Tongue (tissue), 2 donors: ENCODE measurements around the gene PPFIA4. TPM values are rescaled to one million over a fixed set of nuclear protein-coding genes. Genes with fewer than 3 reads are reported as not detected.

Source experiments
- DNase-seq: peaks from one replicate; pipeline ENCODE4 v3.0.0-alpha.2; 2015
- total RNA-seq: library from RNA; depleted of rRNA; stranded (reverse); fragments of >200 nt; gene quantifications from one replicate; pipeline ENCODE4 v1.2.3, GENCODE V29; 2014

PPFIA4 gene
- total RNA-seq, 1 donor from 2014 or later, result 39.8 TPM

DNA sequence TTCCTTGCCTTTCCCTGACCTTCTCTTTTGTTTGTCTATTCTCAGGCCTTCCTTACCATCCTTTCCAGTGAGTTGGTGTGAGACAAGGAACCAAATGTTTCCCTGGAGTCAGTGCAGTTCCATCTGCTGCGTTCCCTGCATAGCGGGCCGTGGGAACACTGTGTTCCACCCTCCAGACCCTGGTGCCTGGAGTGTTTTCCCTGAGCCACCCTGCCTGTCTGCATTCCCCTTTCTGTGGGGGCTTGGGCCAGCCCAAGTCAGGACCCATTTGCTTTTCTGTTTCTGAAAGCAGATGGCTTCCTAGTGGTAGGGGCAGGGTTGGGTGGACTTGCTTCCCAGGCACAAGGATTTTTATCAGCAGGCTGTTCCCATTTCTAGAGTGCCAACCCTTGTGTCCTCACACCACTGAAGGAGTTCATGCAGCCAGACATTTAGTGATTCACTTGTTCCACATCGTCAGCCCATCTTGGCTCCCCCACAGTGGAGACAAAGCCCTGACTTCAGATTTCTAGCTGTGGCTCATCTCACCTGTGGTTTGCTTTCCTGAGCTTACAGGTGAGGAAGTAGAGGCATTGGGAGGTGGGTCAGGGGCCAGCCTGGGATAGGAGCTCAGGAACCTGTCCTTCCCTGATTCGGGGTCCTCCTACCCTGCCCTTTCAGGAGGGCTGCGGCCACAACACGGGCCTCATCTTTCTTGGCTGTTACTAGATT, 73.7 kb downstream of the PPFIA4 start:
- DNase-seq, result peak; percentile 49

- DNase-seq, result no peak
These were observed 74.2 kb downstream of the PPFIA4 start for GRCh38 chr1:203100516-203100869.

GRCh38 chr1:203101813-203102634, 75.7 kb downstream of the PPFIA4 start:
- DNase-seq, result no peak

DNA sequence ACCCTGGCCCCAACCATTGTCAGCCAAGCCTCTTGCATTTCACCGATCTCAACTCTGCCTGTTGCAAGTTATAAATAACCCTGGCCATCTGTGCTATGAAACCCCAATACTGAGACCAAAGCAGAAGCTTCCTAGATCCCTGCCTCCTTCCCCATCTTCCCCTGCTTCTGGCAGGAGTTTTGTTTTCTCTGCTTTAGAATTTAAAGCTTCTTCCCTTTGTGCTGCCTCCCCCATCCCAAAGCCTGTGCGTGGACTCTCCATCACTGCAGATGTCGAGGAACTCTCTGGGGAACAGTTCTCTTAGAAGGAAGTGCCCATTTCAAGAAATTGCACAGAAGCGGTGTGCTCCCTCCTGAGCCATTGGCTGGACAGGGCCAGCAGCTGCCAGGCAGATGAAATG, 76.9 kb downstream of the PPFIA4 start:
- DNase-seq, result no peak

DNA sequence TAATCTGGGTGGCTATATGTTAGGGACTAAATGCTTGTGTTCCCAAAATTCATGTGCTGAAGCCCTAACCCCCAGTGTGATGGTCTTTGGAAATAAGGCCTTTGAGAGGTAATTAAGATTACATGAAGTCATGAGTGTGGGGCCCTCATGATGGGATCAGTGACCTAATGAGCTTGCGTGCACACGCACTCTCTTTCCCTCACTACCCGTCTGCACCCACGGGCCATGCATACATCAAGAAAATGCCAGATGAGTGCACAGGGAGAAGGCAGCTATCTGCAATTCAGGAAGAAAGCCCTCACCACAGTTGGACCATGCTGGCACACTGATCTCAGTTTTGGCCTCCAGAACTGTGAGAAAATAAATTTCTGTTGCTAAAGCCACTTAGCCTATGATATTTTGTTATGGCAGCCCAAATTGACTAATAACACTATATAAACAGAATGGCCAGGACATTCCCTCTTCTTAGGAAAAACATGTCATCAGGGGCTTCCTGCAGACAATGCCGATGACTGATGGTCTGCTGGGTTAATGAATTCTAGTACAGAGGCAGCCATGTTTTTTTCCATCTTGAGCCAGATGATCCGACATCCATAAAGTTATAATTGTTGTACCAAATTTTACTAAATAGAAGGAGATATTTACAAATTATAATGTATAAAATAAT, 77.7 kb downstream of the PPFIA4 start:
- no peak for DNase-seq

DNA sequence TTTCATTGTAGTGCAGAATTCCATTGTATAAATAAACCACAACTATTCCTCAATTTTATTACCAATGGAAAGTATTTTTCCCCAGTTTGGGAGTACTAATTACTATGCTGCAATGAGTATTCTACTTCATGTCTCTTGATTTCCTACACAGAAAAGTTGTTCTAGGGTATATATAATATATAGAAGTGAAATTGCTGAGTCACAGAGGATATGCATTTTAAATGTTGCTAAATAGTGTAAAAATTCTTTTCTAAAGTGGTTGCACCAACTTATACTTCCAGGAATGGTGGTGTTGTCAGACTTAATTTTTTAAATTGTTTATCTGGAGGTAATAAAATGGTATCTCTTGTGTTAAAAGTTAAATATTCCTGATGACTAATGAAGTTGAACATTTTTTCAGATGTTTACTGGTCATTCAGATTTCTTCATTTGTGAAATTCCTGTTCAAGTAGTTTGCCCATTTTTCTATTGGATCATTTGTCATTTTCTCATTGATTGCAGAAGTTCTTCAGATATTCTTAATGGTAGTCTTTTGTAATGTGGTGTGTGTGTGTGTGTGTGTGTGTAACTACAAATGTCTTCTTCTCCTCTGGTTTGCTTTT, 78.6 kb downstream of the PPFIA4 start:
- DNase-seq, result no peak

DNA sequence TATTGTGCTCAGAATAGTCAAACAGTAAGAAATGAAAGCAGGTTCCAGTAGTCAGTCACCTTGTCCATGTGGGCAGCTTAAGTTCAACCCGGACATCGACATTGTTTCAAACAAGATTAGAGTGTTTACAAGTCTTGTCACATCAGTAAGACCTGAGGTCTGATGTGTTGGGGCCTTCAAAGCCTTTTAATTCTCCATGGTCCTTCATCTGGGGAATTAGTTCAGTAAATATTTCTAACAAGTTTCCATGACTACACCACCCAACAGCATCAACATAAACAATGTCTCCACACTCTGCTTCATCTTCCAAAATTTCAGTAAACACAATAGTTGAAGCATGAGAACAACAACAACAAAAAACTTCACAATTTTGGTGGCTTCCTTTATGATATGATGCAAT, 86.2 kb downstream of the PPFIA4 start:
- DNase-seq, result no peak

GRCh38 chr1:203113308-203113707, 87.0 kb downstream of the PPFIA4 start:
- DNase-seq, result no peak

GRCh38 chr1:203114202-203114601, 87.9 kb downstream of the PPFIA4 start:
- DNase-seq, result no peak

GRCh38 chr1:203116091-203116820, 90.0 kb downstream of the PPFIA4 start:
- DNase-seq, result peak; percentile 94

DNA sequence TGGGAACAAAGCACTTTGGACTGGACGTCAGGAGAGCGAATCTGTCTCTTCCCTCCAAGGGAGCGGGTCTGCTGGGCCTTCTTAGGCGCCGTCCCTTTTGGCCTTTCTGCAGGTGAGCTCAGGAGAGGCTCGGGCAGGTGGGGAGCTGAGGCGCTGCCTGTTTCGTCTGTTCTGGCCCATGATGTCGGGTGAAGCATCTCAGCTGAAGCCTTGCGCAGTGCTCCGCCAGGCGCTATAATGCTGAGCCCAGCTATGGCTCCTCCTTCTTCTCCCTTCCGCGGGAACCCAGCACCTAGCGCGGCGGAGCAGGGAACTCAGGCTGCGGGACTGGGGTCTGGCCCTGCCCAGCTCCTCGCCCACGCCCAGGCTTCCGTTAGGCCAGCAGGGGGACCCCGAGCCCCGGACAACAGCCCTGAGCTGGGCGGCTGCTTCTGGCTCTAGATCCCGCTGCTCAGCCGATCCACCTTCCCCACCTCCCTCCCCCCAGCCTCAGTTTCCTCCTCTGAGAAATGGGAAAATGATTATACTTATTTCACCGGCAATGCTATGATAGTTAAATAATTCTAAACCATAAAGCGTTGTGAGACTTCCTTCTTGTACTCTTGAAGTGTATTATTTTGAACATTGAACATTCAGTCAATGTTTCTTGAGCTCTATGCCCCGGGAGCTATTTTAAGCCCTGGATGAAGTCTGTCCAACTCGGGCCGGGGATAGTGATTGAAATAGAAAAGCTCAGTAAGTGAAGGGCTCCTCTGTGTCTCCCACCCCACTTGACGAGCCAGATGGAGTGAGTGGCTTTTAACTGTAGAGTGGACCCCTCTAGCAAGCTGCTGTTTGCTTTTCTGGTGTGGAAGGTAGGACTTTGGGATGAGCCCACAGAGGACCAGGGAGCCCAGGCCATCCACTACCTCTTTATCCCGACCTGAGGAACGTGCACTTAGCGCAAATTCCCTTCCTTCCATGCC, 91.6 kb downstream of the PPFIA4 start:
- peak; percentile 88 for DNase-seq

- DNase-seq, result no peak
These were observed 94.2 kb downstream of the PPFIA4 start for GRCh38 chr1:203120325-203121153.

- DNase-seq, result no peak
These were observed 95.1 kb downstream of the PPFIA4 start for GRCh38 chr1:203121186-203122015.

- no peak for DNase-seq
These were observed 95.9 kb downstream of the PPFIA4 start for GRCh38 chr1:203122159-203122558.

DNA sequence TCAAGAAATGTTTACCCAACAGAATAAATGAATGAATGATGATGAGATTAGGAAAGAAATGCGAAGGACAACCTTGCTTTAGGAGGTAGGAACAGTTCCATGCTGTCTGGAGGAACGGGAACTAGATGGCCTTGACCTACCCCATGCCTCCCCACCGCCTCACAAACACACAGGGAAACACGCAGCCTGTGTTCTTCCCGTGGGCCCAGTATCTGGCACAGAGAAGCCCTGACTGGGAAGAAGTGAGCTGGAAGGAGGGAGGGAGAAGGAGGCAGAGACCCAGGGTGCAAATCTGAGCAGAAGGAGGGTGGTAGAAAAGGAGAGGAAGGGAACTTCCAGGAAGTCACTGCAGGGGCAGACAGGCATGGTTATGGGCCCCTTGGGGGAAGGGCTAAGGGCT, 97.7 kb downstream of the PPFIA4 start:
- DNase-seq, result no peak

GRCh38 chr1:203124546-203125317, 98.4 kb downstream of the PPFIA4 start:
- DNase-seq, result no peak

DNA sequence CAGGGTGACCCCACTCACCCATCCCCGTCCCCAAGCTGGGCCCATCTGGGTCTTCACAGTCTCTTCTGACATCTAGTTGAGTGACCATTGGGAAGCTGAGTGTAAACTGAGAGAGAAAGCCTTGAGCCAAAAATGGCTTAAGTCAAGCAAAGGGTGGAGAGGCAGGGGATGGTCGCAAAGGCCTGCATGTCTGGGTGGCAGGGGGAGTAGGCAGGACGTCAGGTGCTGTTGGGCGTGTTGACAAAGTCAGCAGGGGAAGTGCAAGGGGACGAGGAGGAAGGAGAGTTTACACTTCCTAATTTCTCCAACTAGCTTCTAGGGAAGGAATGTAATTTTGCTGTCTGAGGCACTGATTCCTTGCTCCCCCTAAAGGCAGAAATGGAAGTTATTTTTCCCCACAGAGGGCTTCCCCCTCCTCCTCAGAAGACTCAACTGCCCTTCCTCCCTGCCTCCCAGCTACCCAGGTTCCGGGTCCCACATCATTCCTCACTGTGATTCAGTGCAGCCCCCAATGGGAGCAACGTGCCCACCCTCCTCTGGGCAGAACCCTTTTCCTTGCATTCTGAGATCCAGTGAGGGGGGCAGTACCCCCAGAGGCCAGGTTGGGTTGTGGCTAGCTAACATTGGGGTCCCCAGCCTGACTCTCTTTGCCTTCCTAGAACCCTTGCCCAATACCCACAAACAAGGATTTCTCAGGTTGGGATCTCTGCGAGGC, 100.0 kb downstream of the PPFIA4 start:
- DNase-seq, result peak; percentile 58
